Endothelial cell of hepatic sinusoid (primary cell): Measurements from ENCODE around the gene HYDIN.
"Not testable (repeated sequence)": the region's sequence is repeated elsewhere in the genome, so short reads cannot be mapped to it uniquely, and the experiment has no call there.

Experiments
- in situ Hi-C: cut with HindIII; loops from 2 replicates; pipeline ENCODE4 v1.10.0; 2017; ENCODE audit warnings: low sequenced_read_pairs

The HYDIN gene

DNA sequence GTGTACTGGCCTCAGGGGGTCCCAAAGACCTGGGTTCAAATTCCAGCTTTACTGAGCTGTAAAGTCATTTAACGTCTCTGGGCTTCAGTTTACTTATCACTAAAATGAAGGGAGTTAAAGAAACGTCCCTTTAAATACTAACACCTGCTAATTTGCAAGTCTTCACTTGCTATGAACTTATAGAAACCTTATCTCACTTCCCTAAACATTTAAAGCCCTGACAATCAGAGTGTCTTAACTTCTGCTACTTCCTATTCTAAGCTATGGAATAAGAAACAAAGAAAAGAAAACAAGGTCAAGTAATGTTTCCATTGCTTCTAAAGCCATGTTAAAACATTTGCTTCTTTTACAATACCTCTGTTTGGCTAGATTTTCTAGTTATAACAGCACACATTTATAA is 87.3 kb downstream of the HYDIN start:
- in situ Hi-C loops, result not testable (repeated sequence)

DNA sequence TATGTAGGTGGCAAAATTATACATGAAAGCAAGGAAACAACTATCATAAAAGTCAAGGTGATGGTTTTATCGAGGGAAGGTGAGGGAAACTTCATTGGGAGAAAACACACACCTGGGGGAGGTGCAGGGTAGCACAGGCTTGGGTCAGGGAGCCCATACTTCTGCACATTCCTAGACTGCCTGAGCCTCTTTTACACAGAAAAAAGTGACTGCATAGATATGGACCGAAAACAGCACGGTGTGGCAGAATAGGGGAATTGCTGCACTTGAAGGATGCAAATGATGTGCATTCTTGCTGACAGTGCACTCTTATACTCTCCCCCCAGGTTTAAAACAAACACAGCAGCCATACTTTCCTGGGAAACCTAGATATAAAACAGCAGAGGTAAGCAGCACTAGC is 120.0 kb downstream of the HYDIN start:
- in situ Hi-C loops, result not testable (repeated sequence)

GRCh38 chr16:71109656-71110208 is 120.8 kb downstream of the HYDIN start:
- in situ Hi-C loops, result not testable (repeated sequence)

GRCh38 chr16:71105881-71106280 is 124.6 kb downstream of the HYDIN start:
- in situ Hi-C loops, result not testable (repeated sequence)

GRCh38 chr16:71083573-71083972 is 146.9 kb downstream of the HYDIN start:
- in situ Hi-C loops, result not testable (repeated sequence)

DNA sequence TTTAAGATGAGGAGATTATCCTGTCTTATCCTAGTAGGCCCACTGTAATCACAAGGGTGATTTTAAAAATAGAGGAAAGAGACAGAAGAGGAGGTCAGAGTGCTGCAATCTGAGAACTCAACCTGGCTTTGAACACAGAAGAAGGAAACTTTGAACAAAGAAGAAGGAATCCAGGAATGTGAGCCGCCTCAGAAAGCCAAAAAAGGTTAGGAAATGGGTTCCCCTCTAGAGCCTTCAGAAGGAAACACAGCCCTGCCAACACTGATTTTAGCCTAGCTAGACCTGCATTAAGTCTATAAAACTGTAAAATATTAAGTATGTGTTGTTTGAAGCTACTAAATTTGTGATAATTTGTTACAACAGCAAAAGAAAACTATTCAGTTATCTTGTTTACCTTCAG is 149.7 kb downstream of the HYDIN start:
- in situ Hi-C loops, result not testable (repeated sequence)

DNA sequence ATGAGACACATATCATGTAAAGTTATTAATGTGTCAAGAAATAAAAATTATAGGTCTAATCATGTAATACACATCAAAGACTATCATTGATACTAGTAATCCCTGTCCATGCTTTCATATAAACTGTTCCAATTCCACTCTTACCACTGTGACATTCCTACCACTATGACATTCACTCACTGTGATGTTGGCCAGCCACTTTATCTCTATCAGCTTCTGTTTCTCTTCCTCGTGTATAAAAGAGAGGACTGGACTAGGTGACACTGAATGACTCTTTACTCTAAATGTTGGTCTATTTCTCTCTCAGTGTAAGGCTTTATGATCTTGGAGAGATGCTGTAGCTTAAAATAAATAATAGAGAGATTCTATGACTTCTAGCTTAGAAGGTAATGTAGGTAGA is 150.3 kb downstream of the HYDIN start:
- in situ Hi-C loops, result not testable (repeated sequence)

GRCh38 chr16:71070651-71071050 is 159.9 kb downstream of the HYDIN start:
- in situ Hi-C loops, result not testable (repeated sequence)

- in situ Hi-C loops, result not testable (repeated sequence)
Measured at GRCh38 chr16:71069842-71070241, 160.7 kb downstream of the HYDIN start.

- in situ Hi-C loops, result not testable (repeated sequence)
Measured at GRCh38 chr16:71053897-71054609, 176.5 kb downstream of the HYDIN start.

DNA sequence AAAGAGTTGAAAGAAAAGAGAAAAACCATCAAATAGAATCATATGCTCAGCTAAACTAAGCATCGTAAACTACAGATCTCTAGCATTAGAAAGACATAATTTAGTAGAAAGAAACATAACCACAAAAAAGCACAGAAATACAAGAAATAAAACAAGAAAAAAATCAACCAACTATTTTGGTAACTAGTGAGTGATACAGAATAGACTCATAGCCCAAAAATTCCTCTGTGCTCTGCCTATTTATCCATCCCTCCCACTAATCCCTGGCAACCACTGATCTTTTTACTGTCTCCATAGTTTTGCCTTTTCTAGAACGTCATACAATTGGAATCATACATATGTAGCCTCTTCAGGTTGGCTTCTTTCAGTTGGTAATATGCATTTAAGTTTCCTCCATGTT is 180.2 kb downstream of the HYDIN start:
- in situ Hi-C loops, result not testable (repeated sequence)

DNA sequence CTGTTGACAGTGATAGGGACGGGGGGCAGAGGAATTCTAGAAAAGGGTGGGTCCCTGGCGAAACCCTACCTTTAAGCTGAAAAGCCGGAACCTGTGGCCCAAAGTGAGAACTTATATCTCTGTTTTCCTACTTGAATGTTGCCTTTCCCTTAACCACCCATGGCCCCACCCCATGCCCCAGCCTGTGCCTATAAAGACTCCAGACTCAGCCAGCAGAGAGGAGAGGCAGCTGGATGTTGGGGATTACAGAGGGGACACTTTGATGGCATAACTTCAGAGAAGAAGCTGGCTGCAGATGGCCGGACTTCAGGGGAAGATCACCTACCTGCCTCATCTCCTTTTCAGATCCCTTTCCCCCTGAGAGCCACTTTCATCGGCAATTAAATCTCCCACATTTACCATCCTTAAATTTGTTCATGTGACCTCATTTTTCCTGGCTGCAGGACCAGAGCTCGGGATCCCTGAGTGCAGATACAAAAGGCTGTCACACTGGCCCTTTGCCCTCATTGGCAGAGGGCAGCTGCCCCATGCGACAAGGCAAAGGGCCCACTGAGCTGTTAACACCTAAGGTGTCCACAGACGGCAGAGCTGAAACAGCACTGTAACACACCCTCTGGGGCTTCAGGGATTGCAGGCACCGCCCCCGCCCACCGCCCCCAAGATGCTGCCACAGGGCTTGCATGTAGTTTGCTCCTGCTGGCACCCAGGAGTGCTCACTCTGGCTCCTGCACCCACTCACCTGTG is 191.0 kb downstream of the HYDIN start:
- in situ Hi-C loops, result not testable (repeated sequence)

- in situ Hi-C loops, result not testable (repeated sequence)
Measured at GRCh38 chr16:71038421-71038820, 192.1 kb downstream of the HYDIN start.

GRCh38 chr16:71037987-71038386 is 192.5 kb downstream of the HYDIN start:
- in situ Hi-C loops, result not testable (repeated sequence)

DNA sequence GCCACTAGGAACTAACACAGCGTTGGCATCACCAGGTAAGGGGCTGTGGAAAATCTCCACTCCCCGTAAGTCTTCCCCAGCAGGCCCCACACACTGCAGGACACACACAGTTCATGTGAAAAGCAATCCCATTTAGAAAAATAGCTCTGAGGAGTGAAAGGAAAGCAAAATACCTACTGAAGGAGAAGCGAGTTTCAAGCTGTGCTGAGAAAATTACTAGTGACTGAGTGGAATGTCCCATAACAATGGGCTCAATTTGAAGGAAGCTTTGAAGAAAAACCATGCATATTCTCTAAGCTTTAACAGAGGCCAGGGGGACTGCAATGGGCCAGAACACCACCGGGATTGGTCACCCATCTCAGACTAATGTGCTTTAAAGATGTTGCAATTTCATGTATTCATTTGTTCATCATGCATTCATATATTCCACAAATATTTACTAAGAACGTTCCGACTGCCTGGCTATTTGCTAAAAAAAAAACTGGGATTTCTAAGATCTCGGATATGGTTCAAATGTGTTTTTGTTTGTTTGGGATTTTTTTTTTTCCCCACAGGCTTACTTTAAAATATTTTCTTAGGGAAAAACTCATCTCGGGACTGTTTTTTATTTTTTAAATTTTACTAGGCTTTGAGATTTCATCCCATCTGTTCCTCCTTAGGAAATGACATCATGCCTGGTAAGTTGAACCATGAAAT is 202.3 kb downstream of the HYDIN start:
- in situ Hi-C loops, result not testable (repeated sequence)

DNA sequence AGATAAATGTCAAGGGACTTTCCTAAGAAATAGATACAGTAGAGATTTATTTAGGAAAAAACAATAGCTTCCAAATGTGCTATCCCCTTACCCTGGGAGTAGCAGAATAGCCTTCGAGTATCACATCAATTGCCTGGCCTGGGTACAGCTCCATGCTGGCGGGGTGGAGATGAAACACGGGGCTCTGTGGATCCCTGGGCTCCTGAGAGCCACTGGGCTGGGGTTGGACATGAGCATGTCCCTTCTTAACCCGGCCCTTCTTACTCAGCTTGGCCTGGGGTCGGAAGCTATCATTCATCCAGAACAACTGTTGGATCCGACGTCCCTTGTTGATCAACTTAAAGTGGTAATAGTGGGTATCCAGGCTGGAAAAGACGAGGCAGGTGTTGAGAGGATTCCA is 203.0 kb downstream of the HYDIN start:
- in situ Hi-C loops, result not testable (repeated sequence)

DNA sequence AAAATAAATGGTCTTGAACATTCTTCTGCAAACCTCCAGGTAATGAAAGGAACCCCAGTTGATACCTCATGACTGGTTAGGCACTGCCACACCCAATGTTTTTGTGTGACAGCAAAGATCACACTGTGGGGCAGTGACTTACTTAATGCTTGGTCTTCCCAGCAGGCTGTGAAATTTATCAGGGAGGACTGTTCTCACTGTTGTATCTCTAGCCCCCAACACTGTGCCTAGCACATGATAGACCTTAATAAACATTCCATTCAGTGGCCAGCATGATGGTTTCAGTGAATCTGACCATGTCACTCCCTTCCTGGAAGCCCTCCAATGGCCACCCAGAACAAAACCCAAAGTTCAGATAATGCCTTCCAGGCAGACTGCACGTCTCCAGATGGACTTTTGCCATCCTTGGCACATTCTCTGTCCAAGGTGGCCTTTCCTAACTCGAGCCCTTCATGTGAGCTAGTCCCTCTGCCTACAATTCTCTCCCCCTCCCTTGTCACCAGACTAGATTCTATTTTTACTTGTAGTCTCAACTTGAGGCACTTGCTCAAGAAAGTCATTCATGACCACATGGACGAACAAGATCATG is 206.6 kb downstream of the HYDIN start:
- in situ Hi-C loops, result not testable (repeated sequence)

DNA sequence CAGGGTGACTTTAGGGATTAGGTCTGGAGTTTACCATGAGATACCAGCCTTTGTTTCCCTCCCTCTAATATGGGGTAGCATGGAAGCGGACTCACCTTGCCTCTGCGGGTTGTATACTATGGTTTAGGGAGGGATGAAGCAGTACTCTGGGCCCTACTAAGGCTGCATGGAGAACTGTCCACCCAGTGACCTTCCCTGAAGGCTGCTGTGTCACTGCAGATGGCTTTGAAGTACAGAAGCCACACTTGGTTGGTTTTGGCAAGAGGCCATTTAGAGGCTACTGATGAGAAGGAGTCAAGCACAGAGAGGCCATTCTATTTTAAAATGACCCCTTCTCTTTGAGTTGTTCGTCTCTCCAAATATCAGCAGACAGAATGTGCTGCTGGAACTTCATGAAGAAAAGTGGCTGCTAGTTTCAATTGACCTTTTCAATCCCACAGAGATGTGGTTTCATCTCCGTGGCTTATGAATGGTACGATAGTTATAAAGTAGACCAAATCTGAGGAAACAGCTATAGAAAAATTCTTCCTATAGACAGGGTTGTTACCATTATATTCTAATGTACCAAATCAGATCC is 208.5 kb downstream of the HYDIN start:
- in situ Hi-C loops, result not testable (repeated sequence)

DNA sequence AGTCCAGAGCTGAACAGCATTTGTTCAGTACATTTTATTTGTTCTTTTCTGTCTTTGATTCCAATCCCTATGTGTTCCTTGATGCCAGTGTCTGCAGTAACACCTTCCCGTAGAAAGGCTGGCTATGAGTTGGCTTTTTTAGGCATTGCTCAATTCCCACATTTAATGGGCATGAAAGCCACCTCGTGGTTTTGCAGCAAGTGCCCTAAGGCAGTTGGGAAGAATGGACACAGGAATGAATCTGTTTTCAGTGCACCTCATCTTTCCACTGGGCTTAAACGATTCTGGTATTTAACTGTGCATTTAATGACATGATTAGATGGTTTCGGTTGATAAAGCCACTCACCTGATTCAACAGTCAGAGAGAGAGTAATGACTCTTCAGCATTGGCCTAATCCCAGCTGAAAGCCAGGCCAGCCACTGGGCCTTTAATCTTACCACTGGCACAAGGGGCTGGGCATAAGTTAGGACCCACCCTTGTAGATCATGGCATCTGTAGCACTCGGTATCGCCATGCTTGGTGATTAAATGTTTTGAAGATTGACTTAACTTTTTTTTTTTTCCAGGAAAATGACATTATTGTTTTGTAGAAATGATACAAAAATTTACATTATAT is 211.3 kb downstream of the HYDIN start:
- in situ Hi-C loops, result not testable (repeated sequence)

DNA sequence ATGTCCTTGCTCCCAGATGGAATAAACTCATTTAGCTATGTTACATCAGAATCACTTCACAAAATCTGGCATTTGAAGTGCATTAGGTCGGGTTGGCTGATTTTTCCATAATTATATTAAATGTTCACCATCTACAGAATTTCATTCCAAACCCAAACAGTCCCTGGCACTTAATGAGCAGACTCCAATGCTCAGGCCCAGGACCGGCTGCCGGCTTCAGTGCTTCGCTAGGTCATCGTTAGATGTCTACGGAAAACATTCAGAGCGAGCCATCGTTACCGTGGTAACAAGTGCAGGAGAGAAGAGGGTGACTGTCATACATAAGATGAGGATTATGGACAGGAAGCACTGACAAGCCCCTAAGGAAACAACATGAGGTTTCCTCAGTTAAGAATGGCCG is 215.1 kb downstream of the HYDIN start:
- in situ Hi-C loops, result not testable (repeated sequence)
